Fibroblast of upper back skin (primary cell): ENCODE data around the gene NCKAP5.

Source experiments
- DNase-seq: peaks from one replicate; pipeline ENCODE4 v3.0.0-alpha.2; 2013

NCKAP5 gene

GRCh38 chr2:133317178-133317577 lies 251.1 kb downstream of the NCKAP5 start:
- DNase-seq, result no peak

DNA sequence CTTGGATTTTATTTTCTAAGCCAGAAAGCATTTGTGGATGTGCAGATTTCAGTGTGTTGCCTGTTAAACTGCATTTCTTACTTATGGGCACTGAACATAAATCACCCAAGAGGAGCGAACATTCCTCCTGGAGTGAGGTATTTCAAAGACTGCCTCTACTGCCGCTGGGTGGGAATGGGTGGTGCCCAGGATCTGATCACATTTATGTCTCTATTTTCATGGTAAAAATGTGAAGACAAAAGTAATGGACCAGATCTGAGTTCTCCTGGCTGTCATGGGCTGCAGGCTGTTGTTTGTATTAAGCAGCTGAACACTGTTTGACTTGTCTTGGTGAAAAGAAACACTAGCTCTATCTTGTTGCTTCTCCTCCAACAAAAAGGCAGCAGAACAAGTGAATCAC lies 251.7 kb downstream of the NCKAP5 start:
- no peak for DNase-seq

- no peak for DNase-seq
Observed at GRCh38 chr2:133315280-133315679, 253.0 kb downstream of the NCKAP5 start.

GRCh38 chr2:133314795-133315194 lies 253.5 kb downstream of the NCKAP5 start:
- DNase-seq, result no peak

- no peak for DNase-seq
Observed at GRCh38 chr2:133312038-133312729, 256.1 kb downstream of the NCKAP5 start.

DNA sequence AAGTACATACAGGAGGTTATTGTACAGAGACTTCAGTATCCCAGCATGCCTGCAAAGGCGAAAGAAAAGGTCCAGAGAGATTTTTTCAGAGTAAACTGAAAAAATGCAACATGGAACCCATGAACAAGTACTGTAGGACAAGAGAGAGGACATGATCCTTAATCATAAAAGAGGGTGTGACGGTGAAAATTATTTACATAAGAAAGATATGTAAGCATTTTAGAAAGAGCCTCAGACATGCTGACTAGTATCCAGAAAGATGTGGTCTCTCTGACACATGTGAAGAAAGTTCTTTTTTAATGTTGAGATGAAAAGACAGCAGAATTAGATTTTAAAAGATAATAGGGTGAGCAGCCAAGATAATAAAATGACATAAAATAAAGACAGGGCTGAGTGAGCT lies 262.0 kb downstream of the NCKAP5 start:
- DNase-seq, result no peak

DNA sequence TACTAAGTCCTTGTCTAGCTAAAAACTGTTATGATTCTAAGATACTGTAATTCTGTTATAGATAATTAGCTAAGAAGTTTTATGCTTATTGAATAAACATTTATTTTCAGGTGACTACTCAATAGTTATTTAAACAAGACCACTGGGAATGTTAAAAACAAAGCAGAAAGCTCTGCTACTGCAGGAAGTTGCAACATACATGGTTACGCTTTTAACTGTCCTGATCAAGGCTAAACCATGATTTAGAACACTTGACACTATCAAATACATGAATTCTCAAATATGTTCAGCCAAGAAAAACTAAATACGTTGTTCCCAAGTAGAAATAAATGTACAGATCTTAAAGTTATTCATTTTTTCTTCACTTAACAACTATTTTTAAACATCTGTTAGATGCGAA lies 263.9 kb downstream of the NCKAP5 start:
- no peak for DNase-seq

- peak; percentile 7 for DNase-seq
Observed at GRCh38 chr2:133303150-133303549, 265.1 kb downstream of the NCKAP5 start.

DNA sequence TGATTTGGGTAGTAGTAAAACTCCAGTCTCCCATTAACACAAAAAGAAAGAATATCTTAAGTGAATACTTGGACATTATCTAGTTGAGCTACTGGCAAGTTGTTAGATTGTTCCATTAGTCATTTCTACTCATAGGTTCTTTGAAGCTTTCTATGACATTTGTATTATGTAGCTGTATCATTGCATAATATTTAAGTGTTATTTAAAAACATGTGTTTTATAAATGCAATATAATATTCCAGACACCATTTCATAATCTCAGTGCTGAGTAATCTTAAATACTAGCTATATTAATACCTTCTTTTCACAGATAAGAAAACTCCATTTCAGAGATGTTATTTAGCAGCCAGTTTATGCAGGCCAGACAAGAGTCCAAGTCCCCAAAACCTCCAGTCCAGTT lies 271.9 kb downstream of the NCKAP5 start:
- no peak for DNase-seq

GRCh38 chr2:133293544-133294353 lies 274.5 kb downstream of the NCKAP5 start:
- DNase-seq, result no peak

GRCh38 chr2:133292259-133292658 lies 276.0 kb downstream of the NCKAP5 start:
- no peak for DNase-seq

- peak; percentile 67 for DNase-seq
Observed at GRCh38 chr2:133287709-133288108, 280.6 kb downstream of the NCKAP5 start.

DNA sequence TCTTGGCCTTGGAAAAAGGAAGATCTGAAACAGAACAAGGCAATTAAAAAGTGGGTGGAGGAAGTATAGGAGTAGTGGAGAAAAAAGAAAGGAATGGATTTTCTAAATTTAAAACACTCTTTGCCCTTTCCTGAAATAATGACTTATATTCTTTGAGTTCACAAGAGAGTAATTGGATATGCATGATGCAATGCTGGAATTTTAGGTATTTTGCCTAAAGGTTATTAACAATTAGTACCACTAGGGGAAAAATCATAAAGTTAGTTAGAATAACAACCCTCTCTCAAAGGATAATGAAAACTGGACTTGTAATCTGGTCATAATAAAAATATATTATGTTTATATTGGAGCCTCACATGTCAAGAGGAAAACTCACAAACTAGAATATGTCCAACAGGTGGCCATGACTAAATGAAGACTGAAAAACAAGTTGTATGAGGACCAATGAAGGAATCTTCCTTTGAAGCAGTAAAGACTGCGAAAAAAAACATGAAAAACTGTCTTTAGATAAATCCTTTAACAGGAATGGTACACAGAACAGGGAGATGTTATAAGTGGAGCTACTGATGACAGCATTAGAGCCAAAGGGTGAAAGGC lies 281.8 kb downstream of the NCKAP5 start:
- DNase-seq, result no peak

GRCh38 chr2:133273031-133273430 lies 295.2 kb downstream of the NCKAP5 start:
- DNase-seq, result no peak

GRCh38 chr2:133271105-133271504 lies 297.2 kb downstream of the NCKAP5 start:
- peak; percentile 16 for DNase-seq

- DNase-seq, result no peak
Observed at GRCh38 chr2:133270550-133270949, 297.7 kb downstream of the NCKAP5 start.

DNA sequence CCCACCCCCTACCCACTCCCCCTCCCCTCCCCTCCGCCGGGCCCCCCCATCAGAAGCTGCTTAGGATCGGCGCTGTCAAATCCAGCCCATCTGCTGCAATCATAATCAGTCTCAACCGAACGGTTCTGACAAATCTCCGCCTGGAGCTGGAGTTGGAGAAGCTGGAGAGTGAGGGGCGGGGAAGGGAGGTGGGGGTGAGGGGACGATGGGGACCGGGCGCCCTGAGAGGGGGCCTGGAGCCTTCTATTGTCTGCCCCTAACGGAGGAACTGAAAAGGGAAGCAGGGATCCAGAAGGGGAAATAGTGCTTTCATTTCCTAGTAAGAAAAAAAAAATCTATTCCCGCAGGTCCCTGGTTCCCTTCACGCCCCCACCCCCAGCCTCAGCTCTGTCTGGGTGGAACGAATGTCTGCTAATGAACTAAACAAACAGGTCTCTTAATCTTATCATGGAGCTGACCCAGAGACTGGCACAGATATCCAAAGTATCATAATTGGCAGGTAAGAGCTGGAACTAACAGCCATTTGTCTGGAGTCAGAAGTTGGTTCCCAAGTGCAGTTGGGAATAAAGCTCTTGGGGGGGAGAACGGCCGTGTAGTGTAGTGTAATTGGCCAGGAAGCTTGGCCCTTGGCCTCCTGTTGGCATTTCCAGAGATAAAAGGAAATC lies 301.2 kb downstream of the NCKAP5 start:
- no peak for DNase-seq

DNA sequence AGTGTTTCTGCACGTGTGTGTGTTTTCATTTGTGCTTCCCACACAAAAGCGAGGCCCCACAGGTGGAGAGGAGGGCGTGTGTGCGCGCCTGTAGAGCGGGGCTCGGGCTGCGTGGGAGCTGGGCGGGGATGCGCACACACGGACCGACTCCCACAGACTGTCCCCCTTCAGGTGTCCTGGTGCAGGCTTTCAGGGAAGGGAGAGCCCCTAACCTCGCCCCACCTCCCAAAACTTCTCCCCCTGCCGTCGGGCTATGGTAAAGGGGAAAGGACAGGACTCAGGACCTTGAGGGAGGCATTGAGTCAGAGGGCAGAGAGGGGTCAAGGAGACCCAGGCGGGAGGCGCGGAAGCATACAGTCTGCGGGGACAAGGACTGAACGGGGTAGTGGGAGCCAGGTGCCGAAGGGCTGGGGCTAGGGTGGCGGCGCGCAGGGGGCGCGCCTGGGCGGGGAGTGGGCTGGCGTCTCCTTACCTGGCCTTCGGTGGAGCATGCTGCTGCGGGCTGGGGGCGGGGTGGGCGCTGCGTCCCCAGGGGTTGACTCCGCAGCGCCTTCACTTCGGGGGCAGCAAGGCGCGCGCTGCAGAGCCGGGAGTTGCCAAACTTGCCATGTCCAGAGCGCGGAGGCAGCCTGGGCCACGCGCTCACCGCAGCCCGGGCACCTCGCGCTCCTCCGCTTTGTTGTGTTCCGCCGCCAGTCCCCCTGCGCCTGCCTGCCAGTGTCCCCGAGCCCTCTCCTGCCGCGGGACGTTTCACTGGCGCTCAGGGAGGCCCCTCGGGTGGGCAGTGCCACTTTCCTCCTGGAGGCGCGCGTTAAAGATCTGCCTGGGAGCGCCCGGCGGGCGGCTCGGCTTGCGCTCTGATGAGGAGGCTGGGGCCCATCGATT lies 302.0 kb downstream of the NCKAP5 start:
- no peak for DNase-seq

GRCh38 chr2:133265432-133265949 lies 302.8 kb downstream of the NCKAP5 start:
- no peak for DNase-seq

DNA sequence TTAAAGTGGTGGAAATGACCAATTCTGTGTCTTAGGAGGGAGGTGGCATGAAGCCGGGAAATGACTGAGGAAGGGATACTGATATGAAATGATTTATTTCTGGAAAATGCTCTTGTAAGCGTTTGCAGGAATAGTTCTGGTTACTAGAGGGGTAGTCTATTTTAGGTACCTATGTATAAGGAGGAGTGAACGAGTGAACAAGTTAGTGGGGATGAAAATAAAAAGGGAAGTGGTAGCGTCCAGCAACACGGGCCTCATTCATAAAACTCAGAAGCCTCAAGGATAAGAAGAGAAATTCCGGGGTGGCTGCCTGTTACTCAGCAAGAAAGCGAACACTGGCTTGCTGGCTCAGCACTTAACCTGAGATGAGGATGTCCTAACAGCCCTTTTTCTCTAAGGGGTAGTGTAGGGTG lies 303.3 kb downstream of the NCKAP5 start:
- DNase-seq, result no peak

DNA sequence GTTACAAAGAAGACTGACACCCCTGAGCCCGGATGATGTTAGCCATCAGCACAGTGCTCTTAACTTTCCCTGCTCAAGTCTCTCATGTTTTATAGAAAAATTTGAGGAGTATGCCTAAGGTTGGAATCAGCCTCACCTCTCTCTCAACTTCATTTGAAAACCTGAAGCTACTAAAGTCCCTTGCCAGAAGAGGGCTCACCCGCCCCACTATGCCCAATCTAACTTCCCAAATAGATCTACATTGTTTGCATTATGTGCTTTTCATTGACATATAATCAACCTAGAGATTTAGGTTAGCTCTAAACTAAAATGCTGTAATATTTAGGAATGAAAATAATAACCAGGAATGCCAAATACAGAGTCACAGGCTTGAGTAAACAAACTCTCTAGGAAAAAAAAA lies 305.4 kb downstream of the NCKAP5 start:
- DNase-seq, result no peak

DNA sequence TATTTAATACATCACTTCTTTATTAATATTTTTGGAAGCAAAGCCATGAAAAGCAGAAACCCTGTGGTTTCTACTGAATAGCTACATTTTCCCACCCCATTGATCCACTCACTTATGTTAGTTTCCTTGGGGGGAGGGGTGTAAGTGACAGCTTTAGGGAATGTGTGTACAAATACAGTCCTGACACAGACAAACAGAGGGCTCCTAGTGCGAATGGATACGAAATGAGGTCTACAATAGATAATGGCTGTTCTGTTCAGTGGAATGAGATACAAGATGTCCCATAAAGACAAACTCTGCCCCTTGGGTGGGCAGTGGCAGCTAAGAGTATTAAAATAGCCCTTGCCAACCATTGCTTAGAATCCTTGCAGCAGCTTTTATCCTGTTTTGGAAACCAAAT lies 312.9 kb downstream of the NCKAP5 start:
- DNase-seq, result no peak
